K562 (cell line): ENCODE measurements around the gene C9. TPM values are rescaled to one million over a fixed set of nuclear protein-coding genes. Genes with fewer than 3 reads are reported as not detected.

Source experiments
- ATAC-seq: fragments of 200-7000 bp; cut with Tn5 transposase; 3 replicates; pipeline ENCODE4 v1.9.1; 2020; ENCODE audit warnings: moderate library complexity
- BruUV-seq: library from RNA; stranded (reverse); fragments of 400-500 nt; replicated peaks from 2 replicates; lab custom pipeline; 2021; lab: Mats Ljungman, UMichigan
- CTCF ChIA-PET: fragments of 300-600 bp; formaldehyde crosslinking; extraction: SDS; loops from one replicate; lab custom pipeline; 2021; ENCODE audit warnings: low intra/inter-chr PET ratio; lab: Yijun Ruan, JAX
- POLR2A ChIA-PET: fragments of 300-600, 350-650 bp; sonication (Branson Sonifier 250); formaldehyde crosslinking; extraction: SDS; loops from one replicate; lab custom pipeline; 2021; ENCODE audit warnings: antibody characterized with exemption, inconsistent platforms; lab: Yijun Ruan, JAX
- DNase-seq, 4 experiments: peaks; one replicate each; pipeline versions ENCODE4 v3.0.0 to v3.0.0-alpha.2; 2011 to 2018; ENCODE audit warnings: low spot score in 3 of 4, mixed read lengths in 3 of 4; ENCODE audit errors: extremely low read depth in 1 of 4
- FAIRE-seq: peaks from 2 replicates; lab custom pipeline; 2011; peaks lifted over from hg19 to GRCh38; lab: Jason Lieb, UNC
- H2AFZ ChIP-seq: 2 replicates; pipeline ENCODE4 v1.6.0; 2011; ENCODE audit warnings: low read depth, low read length, control low read depth, inconsistent platforms
- H3K27ac ChIP-seq: fragments of 200-600 bp; 3 replicates; pipeline ENCODE4 v1.8.0; 2011; ENCODE audit warnings: low read depth, mild to moderate bottlenecking, control low read depth, inconsistent platforms, low read length, moderate library complexity, mixed read lengths; ENCODE audit errors: extremely low read depth
- H3K27me3 ChIP-seq, 2 experiments: fragments of 300-600 bp in 1 of 2; 2 replicates in 1 of 2; 3 replicates in 1 of 2; pipeline versions ENCODE4 v1.6.0 to v1.8.0; 2011; ENCODE audit warnings: inconsistent platforms in 2 of 2, low read length in 2 of 2, mild to moderate bottlenecking in 1 of 2, mixed read lengths in 1 of 2, moderate library complexity in 1 of 2; ENCODE audit not compliant: control insufficient read depth in 2 of 2, insufficient read depth in 2 of 2
- H3K36me3 ChIP-seq: fragments of 300-600 bp; 3 replicates; pipeline ENCODE4 v1.8.0; 2011; ENCODE audit warnings: mild to moderate bottlenecking, low read length, inconsistent platforms; ENCODE audit not compliant: control insufficient read depth, insufficient read depth
- H3K4me1 ChIP-seq, 2 experiments: fragments of 200-600 bp in 1 of 2; replicated peaks in 1 of 2; 2 replicates in 1 of 2; 3 replicates in 1 of 2; pipeline versions ENCODE4 v1.5.1 to v1.8.0; 2011; ENCODE audit warnings: inconsistent platforms in 2 of 2, low read length in 2 of 2, mild to moderate bottlenecking in 1 of 2, mixed read lengths in 1 of 2, moderate library complexity in 1 of 2; ENCODE audit not compliant: control insufficient read depth in 2 of 2, insufficient read depth in 2 of 2
- H3K4me2 ChIP-seq: 2 replicates; pipeline ENCODE4 v1.6.1; 2011; ENCODE audit warnings: low read length, control low read depth, inconsistent platforms, mixed read lengths; ENCODE audit not compliant: insufficient read depth
- H3K4me3 ChIP-seq: fragments of 200-600 bp; sonication (generic), shearing (Covaris generic); 2 replicates; pipeline ENCODE4 v1.5.1; 2016; ENCODE audit warnings: control low read depth, inconsistent platforms
- H3K79me2 ChIP-seq: fragments of 200-600 bp; 3 replicates; pipeline ENCODE4 v1.8.0; 2011; ENCODE audit warnings: low read length, inconsistent platforms; ENCODE audit not compliant: control insufficient read depth, insufficient read depth
- H3K9ac ChIP-seq, 2 experiments: 2 replicates each; pipeline versions ENCODE4 v1.6.0 to v1.6.1; 2011; ENCODE audit warnings: low read depth in 2 of 2, low read length in 2 of 2, control low read depth in 1 of 2, inconsistent platforms in 1 of 2, mild to moderate bottlenecking in 1 of 2, mixed read lengths in 1 of 2; ENCODE audit not compliant: insufficient read depth in 1 of 2
- H3K9me1 ChIP-seq: one replicate; pipeline ENCODE4 v1.6.0; 2011; ENCODE audit warnings: inconsistent platforms, mild to moderate bottlenecking, low read length, moderate library complexity; ENCODE audit not compliant: control insufficient read depth, insufficient read depth
- H3K9me3 ChIP-seq: replicated peaks from 2 replicates; pipeline ENCODE4 v1.5.1; 2011; ENCODE audit warnings: low read depth, low read length, inconsistent platforms; ENCODE audit not compliant: control insufficient read depth, insufficient read depth
- H4K20me1 ChIP-seq: replicated peaks from 2 replicates; pipeline ENCODE4 v1.6.1; 2011; ENCODE audit warnings: low read length, inconsistent platforms, mixed read lengths; ENCODE audit not compliant: control insufficient read depth, insufficient read depth
- CEBPG ChIP-seq, 3 experiments: fragments of 200-800 bp in 1 of 3; sonication (Bioruptor generic) in 1 of 3; sonication (generic) in 1 of 3; formaldehyde crosslinking in 1 of 3; IDR thresholded peaks in 2 of 3; conservative IDR thresholded peaks in 1 of 3; 2 replicates each; pipeline versions ENCODE4 v1.6.1 to v1.8.0; 2016 to 2022; ENCODE audit warnings: missing compliant biosample characterization in 2 of 3, missing genetic modification characterization in 2 of 3, mild to moderate bottlenecking in 1 of 3, missing genetic modification reagents in 1 of 3
- ELK3 ChIP-seq: fragments of 450-650 bp; formaldehyde crosslinking; IDR thresholded peaks from 2 replicates; pipeline ENCODE4 v1.4.0; 2020; ENCODE audit warnings: mild to moderate bottlenecking
- HMG20A ChIP-seq: fragments of 450-650 bp; formaldehyde crosslinking; conservative IDR thresholded peaks from 2 replicates; pipeline ENCODE4 v1.4.0; 2020; ENCODE audit warnings: mild to moderate bottlenecking, mixed read lengths
- IFI16 ChIP-seq: fragments of 250-450 bp; sonication (Bioruptor Pico); IDR thresholded peaks from 2 replicates; pipeline ENCODE4 v2.1.2; 2022; ENCODE audit warnings: mild to moderate bottlenecking, inconsistent platforms
- TAF7 ChIP-seq: fragments of 450-650 bp; IDR thresholded peaks from 2 replicates; pipeline ENCODE4 v1.6.1; 2016; ENCODE audit warnings: missing genetic modification characterization, missing compliant biosample characterization
- WGBS: fragments of 100-300 bp; shearing (Covaris generic); methylation state at CpG from one replicate; pipeline ENCODE4 v1.1.6; 2016; ENCODE audit warnings: low coverage, mixed read lengths; ENCODE audit not compliant: insufficient coverage; ENCODE audit errors: missing lambda C conversion rate; 5-methylcytosine and 5-hydroxymethylcytosine counted together
- in situ Hi-C: fragments of 300-500 bp; cut with MboI; formaldehyde crosslinking; loops from 4 replicates; pipeline ENCODE4 v1.15.0; 2018; ENCODE audit warnings: inconsistent platforms, mixed read lengths
- intact Hi-C: fragments of 100-400 bp; cut with micrococcal nuclease; formaldehyde crosslinking; loops from 2 replicates; pipeline ENCODE4 v1.14.2; 2022
- polyA plus RNA-seq, 8 experiments: library from polyadenylated mRNA; depleted of rRNA in 4 of 8; stranded (reverse) in 5 of 8; unstranded in 3 of 8; fragments of >200 nt; fragmentation: Nextera tagmentation in 2 of 8; fragmentation: Illumina TruSeq in 1 of 8; extraction: Ambion mirVana in 2 of 8; extraction: Trizol in 1 of 8; gene quantifications; 2 replicates each; pipeline versions ENCODE4 v1.2.1 to v1.2.3, GENCODE V29; 2011 to 2014; ENCODE audit warnings: inconsistent platforms in 1 of 8, missing spikeins in 1 of 8
- total RNA-seq, 7 experiments: library from RNA; depleted of rRNA in 6 of 7; stranded (reverse); fragments of >200 nt in 6 of 7; fragmentation: Illumina TruSeq in 2 of 7; extraction: Trizol in 2 of 7; gene quantifications; 2 replicates each; pipeline versions ENCODE4 v1.2.1 to v1.2.3, GENCODE V29; 2011 to 2021; ENCODE audit warnings: low replicate concordance in 1 of 7

Gene C9
- total and polyA plus RNA-seq, 9 of the 15 experiments (the other 6 are each of a cell fraction or from before 2014, with no cell fraction given): 0.08 to 0.38 TPM; not detected in 7

GRCh38 chr5:39411985-39412384 is 47.7 kb upstream of the C9 start:
- ChIA-PET CTCF (no interaction called here), POLR2A (interaction anchor here (0.7 to 10.1 kb wide), 3 partner anchors 9 to 16 kb away, joined by 3 to 84 read pairs (median 67); partner anchors contain the start of gene DAB2)
- H2AFZ ChIP-seq: no peak overlapping the region
- H3K9me3 ChIP-seq: no peaks in the 10 kb centered on the region
- DNase-seq (no peak), FAIRE-seq (no peak), ATAC-seq (no peak)
- no peaks in the 10 kb centered on the region for H3K79me2 ChIP-seq
- in situ Hi-C loops (no loop called here), intact Hi-C loops (no loop called here)
- no peaks in the 10 kb centered on the region for H4K20me1 ChIP-seq
- no peak overlapping the region for H3K27ac ChIP-seq
- no peaks in the 10 kb centered on the region for H3K36me3 ChIP-seq
- no TSS peak for BruUV-seq
- WGBS: 67% methylated on average over 4 of the region's 4 CpGs
- no peaks in the 10 kb centered on the region for H3K4me1 ChIP-seq
- H3K9me1 ChIP-seq: no peaks in the 10 kb centered on the region
- H3K27me3 ChIP-seq: no peaks in the 10 kb centered on the region
- H3K9ac ChIP-seq: no peak overlapping the region
- TF ChIP-seq IFI16 (CRISPR knock-in tag) (no peak), HMG20A (CRISPR knock-in tag) (no peak), TAF7 (tag) (no peak), ELK3 (CRISPR knock-in tag) (no peak), CEBPG (CRISPR knock-in tag; IDR thresholded peaks at IDR 0.05) (no peak), CEBPG (tag; conservative IDR thresholded peaks at IDR 0.05 in 1 of 2, IDR thresholded peaks at IDR 0.05 in 1 of 2) (no peak)
- TF ChIP-seq, all 486 proteins: peak for 0
- no peak overlapping the region for H3K4me2 ChIP-seq
- no peak overlapping the region for H3K4me3 ChIP-seq
